GM23338 (cell line): Measurements from ENCODE around the gene PALLD. TPM values are rescaled to one million over a fixed set of nuclear protein-coding genes. Genes with fewer than 3 reads are reported as not detected.

Experiments used
- ATAC-seq: fragments of 200-7000 bp; cut with Tn5 transposase; 3 replicates; pipeline ENCODE4 v1.9.1; 2020
- DNase-seq: peaks from one replicate; pipeline ENCODE4 v3.0.0-alpha.2; 2015; ENCODE audit warnings: low spot score
- H2AFZ ChIP-seq: fragments of 200-600 bp; sonication (generic); 2 replicates; pipeline ENCODE4 v1.8.0; 2016; ENCODE audit warnings: antibody characterized with exemption, mild to moderate bottlenecking, moderate library complexity
- H3F3A ChIP-seq: fragments of 200-600 bp; sonication (generic); replicated peaks from 2 replicates; pipeline ENCODE4 v1.8.0; 2017; ENCODE audit warnings: antibody characterized with exemption, mixed run types, low read depth
- H3K27ac ChIP-seq: fragments of 200-600 bp; sonication (generic); 2 replicates; pipeline ENCODE4 v1.6.1; 2016; ENCODE audit warnings: low read depth
- H3K27me3 ChIP-seq: fragments of 200-600 bp; sonication (generic); 2 replicates; pipeline ENCODE4 v1.8.0; 2016; ENCODE audit warnings: mild to moderate bottlenecking, mixed run types, moderate library complexity; ENCODE audit not compliant: insufficient read depth
- H3K36me3 ChIP-seq: fragments of 200-600 bp; sonication (generic); 2 replicates; pipeline ENCODE4 v1.8.0; 2016; ENCODE audit warnings: mild to moderate bottlenecking; ENCODE audit not compliant: insufficient read depth
- H3K4me1 ChIP-seq: fragments of 200-600 bp; sonication (generic); 2 replicates; pipeline ENCODE4 v1.8.0; 2016; ENCODE audit warnings: mild to moderate bottlenecking, moderate library complexity; ENCODE audit not compliant: insufficient read depth
- H3K4me2 ChIP-seq: fragments of 200-600 bp; sonication (generic); 2 replicates; pipeline ENCODE4 v1.7.1; 2017; ENCODE audit warnings: mixed run types
- H3K4me3 ChIP-seq: fragments of 200-600 bp; sonication (generic); 2 replicates; pipeline ENCODE4 v1.6.1; 2016; ENCODE audit warnings: mixed run types
- H3K79me2 ChIP-seq: fragments of 200-600 bp; sonication (generic); replicated peaks from 2 replicates; pipeline ENCODE4 v1.8.0; 2017; ENCODE audit warnings: mild to moderate bottlenecking; ENCODE audit not compliant: insufficient read depth
- H3K9me2 ChIP-seq: fragments of 200-600 bp; sonication (generic); 2 replicates; pipeline ENCODE4 v1.8.0; 2017; ENCODE audit not compliant: insufficient read depth
- H4K20me1 ChIP-seq: fragments of 200-600 bp; sonication (generic); replicated peaks from 2 replicates; pipeline ENCODE4 v1.8.0; 2017; ENCODE audit warnings: mild to moderate bottlenecking; ENCODE audit not compliant: insufficient read depth
- H3K27ac Mint-ChIP-seq: 2 replicates; pipeline ENCODE4 v1.8.0; 2020; ENCODE audit warnings: inconsistent platforms, mild to moderate bottlenecking, moderate library complexity, mixed read lengths
- H3K27me3 Mint-ChIP-seq: 3 replicates; pipeline ENCODE4 v1.8.0; 2022; ENCODE audit warnings: low read depth, mild to moderate bottlenecking, moderate library complexity, mixed read lengths, inconsistent platforms; ENCODE audit not compliant: insufficient read depth, poor library complexity
- H3K36me3 Mint-ChIP-seq: 3 replicates; pipeline ENCODE4 v1.8.0; 2021; ENCODE audit warnings: low read depth, mild to moderate bottlenecking, inconsistent platforms, moderate library complexity, mixed read lengths
- H3K4me1 Mint-ChIP-seq: 3 replicates; pipeline ENCODE4 v1.8.0; 2020; ENCODE audit warnings: mild to moderate bottlenecking, inconsistent platforms, mixed read lengths
- H3K4me3 Mint-ChIP-seq: 3 replicates; pipeline ENCODE4 v1.8.0; 2021; ENCODE audit warnings: moderate library complexity, mild to moderate bottlenecking, inconsistent platforms, mixed read lengths
- H3K9me3 Mint-ChIP-seq: 3 replicates; pipeline ENCODE4 v1.8.0; 2020; ENCODE audit warnings: moderate library complexity, mild to moderate bottlenecking, inconsistent platforms, mixed read lengths
- CTCF ChIP-seq, 2 experiments: fragments of 200-600 bp in 1 of 2; sonication (generic) in 1 of 2; conservative IDR thresholded peaks; 2 replicates each; pipeline versions ENCODE4 v1.5.1 to v1.6.1; 2016 to 2017; ENCODE audit warnings: antibody characterized with exemption in 2 of 2, low read depth in 2 of 2, mild to moderate bottlenecking in 2 of 2, moderate library complexity in 1 of 2
- EZH2 ChIP-seq: fragments of 200-600 bp; sonication (generic); IDR thresholded peaks from one replicate; pipeline ENCODE4 v1.8.0; 2017; ENCODE audit warnings: antibody characterized with exemption, mild to moderate bottlenecking, low read depth; ENCODE audit not compliant: unreplicated experiment
- EZH2phosphoT487 ChIP-seq: fragments of 200-600 bp; sonication (generic); IDR thresholded peaks from one replicate; pipeline ENCODE4 v1.8.1; 2018; ENCODE audit warnings: antibody characterized with exemption; ENCODE audit not compliant: unreplicated experiment
- NANOG ChIP-seq: IDR thresholded peaks from 2 replicates; pipeline ENCODE4 v1.6.1; 2016; ENCODE audit warnings: antibody characterized with exemption, borderline replicate concordance
- POLR2AphosphoS5 ChIP-seq: IDR thresholded peaks from 2 replicates; pipeline ENCODE4 v1.6.1; 2016; ENCODE audit warnings: antibody characterized with exemption, low read depth
- STAT1 ChIP-seq: IDR thresholded peaks from one replicate; pipeline ENCODE4 v1.6.1; 2016; ENCODE audit warnings: antibody characterized with exemption; ENCODE audit not compliant: unreplicated experiment
- ZNF331 ChIP-seq: fragments of 250-450 bp; sonication (Bioruptor Pico); IDR thresholded peaks from 2 replicates; pipeline ENCODE4 v1.5.0; 2020; ENCODE audit warnings: low read depth, mild to moderate bottlenecking, moderate library complexity
- ZNF462 ChIP-seq: fragments of 250-450 bp; sonication (Bioruptor Pico); IDR thresholded peaks from 2 replicates; pipeline ENCODE4 v1.5.0; 2020; ENCODE audit warnings: mild to moderate bottlenecking, moderate library complexity
- polyA plus RNA-seq: library from polyadenylated mRNA; unstranded; fragments of >200 nt; fragmentation: Nextera tagmentation; extraction: Ambion mirVana; gene quantifications from 2 replicates; pipeline ENCODE4 v1.2.1, GENCODE V29; 2016
- total RNA-seq: library from RNA; depleted of rRNA; stranded (reverse); fragments of >200 nt; shearing (Covaris generic); gene quantifications from 2 replicates; pipeline ENCODE4 v1.2.3, GENCODE V29; 2014

PALLD gene
- total and polyA plus RNA-seq, 2 experiments from 2014 or later, result 13.1 to 30.2 TPM

DNA sequence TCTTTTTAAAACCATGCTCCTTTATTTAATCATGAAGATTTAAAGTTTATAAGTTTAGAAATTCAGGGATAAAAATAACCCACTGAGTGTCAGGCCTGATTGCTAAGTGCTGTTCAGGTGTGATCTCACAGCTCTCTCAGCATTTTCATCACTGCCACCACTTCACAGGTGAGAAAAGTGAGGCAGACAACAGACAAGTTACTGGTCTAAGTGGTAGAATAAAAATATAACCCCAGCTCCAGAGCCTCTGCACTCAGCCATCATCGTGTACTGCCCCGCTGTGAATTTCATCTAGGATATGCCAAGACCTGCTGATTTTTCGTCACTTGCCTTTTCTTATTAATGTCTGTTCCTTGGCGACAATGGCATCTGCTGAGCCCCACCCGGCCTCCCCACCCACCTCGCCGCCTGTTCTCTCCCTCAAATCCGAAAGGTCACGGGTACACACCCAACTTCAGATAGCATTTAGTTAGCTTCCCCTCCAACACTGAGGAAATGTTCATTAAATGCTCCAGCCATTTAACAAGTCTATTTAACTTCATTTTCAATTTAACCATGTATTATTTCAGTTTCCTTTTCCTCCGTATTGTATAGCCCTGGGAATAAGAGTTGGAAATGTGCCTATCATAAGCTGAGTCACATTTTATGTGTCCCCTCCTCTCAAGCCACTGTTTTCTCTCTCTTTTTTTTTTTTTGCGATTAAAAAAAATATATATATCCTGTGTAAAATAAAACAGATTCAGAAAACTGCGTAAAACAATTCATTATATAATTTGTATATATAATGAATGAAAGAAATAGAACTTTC, 276.7 kb downstream of the PALLD start (continued):
- TF ChIP-seq ZNF462 (no peak), EZH2 (no peak), ZNF331 (no peak)

DNA sequence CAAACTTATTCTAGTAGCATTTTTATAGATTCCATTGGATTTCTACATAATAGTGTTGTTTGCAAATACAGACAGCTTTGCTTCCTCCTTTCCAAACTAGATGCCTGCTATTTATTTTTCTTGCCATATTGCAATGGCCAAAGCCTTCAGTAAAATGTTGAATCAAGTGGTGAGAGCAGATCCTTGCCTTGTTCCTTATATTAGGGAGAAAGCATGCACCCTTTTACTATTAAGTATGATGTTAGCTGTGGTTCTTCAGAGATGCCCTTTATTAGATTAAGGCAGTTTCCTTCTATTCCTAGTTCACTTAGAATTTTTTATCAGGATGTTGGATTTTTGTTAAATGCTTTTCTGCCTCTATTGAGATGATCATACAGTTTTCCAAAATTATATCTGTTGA, 279.5 kb downstream of the PALLD start:
- Histone ChIP-seq H3K4me1 (no peaks in the 10 kb centered on the region), H2AFZ (no peak overlapping the region), H3K27me3 (no peaks in the 10 kb centered on the region), H4K20me1 (no peaks in the 10 kb centered on the region), H3K27ac (no peak overlapping the region), H3K79me2 (no peaks in the 10 kb centered on the region), H3K4me2 (no peak overlapping the region), H3K4me3 (no peak overlapping the region), H3K36me3 (peaks cover 8% of the 10 kb centered on the region; the same call in 1 of the 2 replicates), H3F3A (no peaks in the 10 kb centered on the region), H3K9me2 (peaks cover 3% of the 10 kb centered on the region; the same call in 1 of the 2 replicates)
- DNase-seq (no peak), ATAC-seq (no peak)
- no peak overlapping the region for H3K4me3 Mint-ChIP-seq
- peaks cover 6% of the 10 kb centered on the region for H3K27me3 Mint-ChIP-seq
- no peaks in the 10 kb centered on the region for H3K4me1 Mint-ChIP-seq
- no peak overlapping the region for H3K27ac Mint-ChIP-seq
- H3K9me3 Mint-ChIP-seq, result peaks cover 19% of the 10 kb centered on the region
- peaks cover 15% of the 10 kb centered on the region; the same call in 1 of the 3 replicates for H3K36me3 Mint-ChIP-seq
- TF ChIP-seq STAT1, result no peak
- TF ChIP-seq EZH2, result no peak
- no peak for TF ChIP-seq POLR2AphosphoS5
- no peak for TF ChIP-seq NANOG
- TF ChIP-seq EZH2phosphoT487, result no peak
- no peak for TF ChIP-seq CTCF (conservative IDR thresholded peaks at IDR 0.05; ENCODE audit: low read depth in 2 of 2)
